Fibroblast of lung (primary cell): Measurements from ENCODE around the gene ATP5PB. TPM values are rescaled to one million over a fixed set of nuclear protein-coding genes. Genes with fewer than 3 reads are reported as not detected.
A peak's percentile ranks its signal among the peaks of the same experiment; 100 is the strongest.

Experiments used
- DNase-seq, 2 donors: peaks; one replicate each; pipeline versions ENCODE4 v3.0.0 to v3.0.0-alpha.2; 2010; ENCODE audit warnings: low read depth in 2 of 2
- H2AFZ ChIP-seq: 2 replicates; pipeline ENCODE4 v1.5.1; 2012; ENCODE audit warnings: low read length, control low read depth, inconsistent platforms
- H3K27ac ChIP-seq: 2 replicates; pipeline ENCODE4 v1.5.1; 2011; ENCODE audit warnings: low read length, control low read depth; ENCODE audit not compliant: insufficient read depth
- H3K27me3 ChIP-seq: 2 replicates; pipeline ENCODE4 v1.5.1; 2011; ENCODE audit warnings: mild to moderate bottlenecking, low read length; ENCODE audit not compliant: control insufficient read depth, insufficient read depth
- H3K36me3 ChIP-seq: 2 replicates; pipeline ENCODE4 v1.5.1; 2011; ENCODE audit warnings: low read length; ENCODE audit not compliant: control insufficient read depth, insufficient read depth
- H3K4me1 ChIP-seq: 2 replicates; pipeline ENCODE4 v1.5.1; 2011; ENCODE audit warnings: low read length; ENCODE audit not compliant: control insufficient read depth, insufficient read depth; ENCODE audit errors: extremely low read depth
- H3K4me2 ChIP-seq: 2 replicates; pipeline ENCODE4 v1.5.1; 2011; ENCODE audit warnings: low read length, control low read depth; ENCODE audit not compliant: insufficient read depth; ENCODE audit errors: extremely low read depth
- H3K4me3 ChIP-seq, 4 experiments: fragments of 200-600 bp in 1 of 4; sonication (generic) in 1 of 4; replicated peaks in 1 of 4; 2 replicates each; pipeline ENCODE4 v1.5.1; 2011 to 2016; ENCODE audit warnings: low read length in 4 of 4, low read depth in 3 of 4, mild to moderate bottlenecking in 3 of 4, control low read depth in 2 of 4, inconsistent platforms in 1 of 4, mixed read lengths in 1 of 4; ENCODE audit not compliant: insufficient read depth in 1 of 4; ENCODE audit errors: control extremely low read depth in 1 of 4
- H3K79me2 ChIP-seq: 2 replicates; pipeline ENCODE4 v1.5.1; 2012; ENCODE audit warnings: mild to moderate bottlenecking, low read length, inconsistent platforms; ENCODE audit not compliant: control insufficient read depth, insufficient read depth
- H3K9ac ChIP-seq: 2 replicates; pipeline ENCODE4 v1.5.1; 2011; ENCODE audit warnings: mild to moderate bottlenecking, low read length, control low read depth; ENCODE audit not compliant: insufficient read depth
- H3K9me3 ChIP-seq: 2 replicates; pipeline ENCODE4 v1.5.1; 2012; ENCODE audit warnings: low read depth, low read length; ENCODE audit not compliant: control insufficient read depth, insufficient read depth
- H4K20me1 ChIP-seq: 2 replicates; pipeline ENCODE4 v1.5.1; 2011; ENCODE audit warnings: low read length; ENCODE audit not compliant: control insufficient read depth, insufficient read depth; ENCODE audit errors: extremely low read depth
- EZH2 ChIP-seq: IDR thresholded peaks from 2 replicates; pipeline ENCODE4 v1.5.1; 2012; ENCODE audit warnings: low read length, control low read depth, mild to moderate bottlenecking; ENCODE audit errors: missing control alignments
- polyA plus RNA-seq, 2 donors: library from polyadenylated mRNA; depleted of rRNA in 1 of 2; stranded (reverse) in 1 of 2; unstranded in 1 of 2; fragments of >200 nt; gene quantifications; 2 replicates each; pipeline ENCODE4 v1.2.1, GENCODE V29; 2011 to 2012; ENCODE audit warnings: missing spikeins in 1 of 2
- total RNA-seq: library from RNA; depleted of rRNA; stranded (reverse); fragments of >200 nt; gene quantifications from 2 replicates; pipeline ENCODE4 v1.2.1, GENCODE V29; 2014
- TF ChIP-seq, protein P1 (sequence below), 2 donors: IDR thresholded peaks in 1 of 2; conservative IDR thresholded peaks in 1 of 2; 1 replicate in 1 of 2; 2 replicates in 1 of 2; pipeline ENCODE4 v1.5.1; 2011 to 2012; ENCODE audit warnings: low read length in 2 of 2, control low read depth in 1 of 2, inconsistent platforms in 1 of 2, low read depth in 1 of 2, mild to moderate bottlenecking in 1 of 2

The ATP5PB gene
- total and polyA plus RNA-seq, 2 donors (not counting 1 experiment from before 2014, with no cell fraction given), result 162 to 417 TPM

DNA sequence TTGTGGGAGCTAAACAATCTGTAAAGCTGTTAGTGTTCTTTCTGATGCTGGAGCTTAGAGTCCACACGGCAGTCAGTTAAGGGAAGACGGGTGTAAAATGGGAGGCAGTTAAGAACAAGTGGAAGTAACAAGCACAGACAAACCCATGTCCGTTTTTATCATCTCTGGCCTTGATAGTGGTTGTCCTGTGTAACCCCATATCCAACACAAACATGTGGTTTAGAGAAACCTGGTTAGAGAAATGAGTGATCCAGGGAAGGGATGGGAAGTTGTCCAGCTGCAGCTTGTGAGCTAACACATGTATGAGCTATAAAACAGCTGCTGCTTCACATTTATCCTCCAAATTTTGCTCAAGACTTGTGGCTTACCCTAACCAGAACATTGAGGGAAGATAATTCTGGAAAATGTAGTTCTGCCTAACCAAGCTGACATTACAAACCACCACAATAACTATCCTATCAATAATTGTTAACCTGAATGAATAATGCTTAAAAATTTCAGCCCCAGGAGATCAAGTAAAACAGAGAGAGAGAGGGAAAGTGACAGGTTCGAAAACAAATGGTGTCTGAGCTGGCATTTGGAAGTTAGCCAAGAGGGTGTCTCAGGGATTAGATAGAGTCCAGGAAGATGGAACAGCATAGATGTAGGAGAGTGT lies 13.9 kb downstream of the ATP5PB start:
- TF ChIP-seq, protein P1, sequence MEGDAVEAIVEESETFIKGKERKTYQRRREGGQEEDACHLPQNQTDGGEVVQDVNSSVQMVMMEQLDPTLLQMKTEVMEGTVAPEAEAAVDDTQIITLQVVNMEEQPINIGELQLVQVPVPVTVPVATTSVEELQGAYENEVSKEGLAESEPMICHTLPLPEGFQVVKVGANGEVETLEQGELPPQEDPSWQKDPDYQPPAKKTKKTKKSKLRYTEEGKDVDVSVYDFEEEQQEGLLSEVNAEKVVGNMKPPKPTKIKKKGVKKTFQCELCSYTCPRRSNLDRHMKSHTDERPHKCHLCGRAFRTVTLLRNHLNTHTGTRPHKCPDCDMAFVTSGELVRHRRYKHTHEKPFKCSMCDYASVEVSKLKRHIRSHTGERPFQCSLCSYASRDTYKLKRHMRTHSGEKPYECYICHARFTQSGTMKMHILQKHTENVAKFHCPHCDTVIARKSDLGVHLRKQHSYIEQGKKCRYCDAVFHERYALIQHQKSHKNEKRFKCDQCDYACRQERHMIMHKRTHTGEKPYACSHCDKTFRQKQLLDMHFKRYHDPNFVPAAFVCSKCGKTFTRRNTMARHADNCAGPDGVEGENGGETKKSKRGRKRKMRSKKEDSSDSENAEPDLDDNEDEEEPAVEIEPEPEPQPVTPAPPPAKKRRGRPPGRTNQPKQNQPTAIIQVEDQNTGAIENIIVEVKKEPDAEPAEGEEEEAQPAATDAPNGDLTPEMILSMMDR (conservative IDR thresholded peaks at IDR 0.05 in 1 of 2, IDR thresholded peaks at IDR 0.05 in 1 of 2; ENCODE audit: low read depth in 1 of 2, low read length in 2 of 2), result no peak
- TF ChIP-seq EZH2, result no peak
- Histone ChIP-seq H3K27ac (peak overlapping the region; percentile 38), H4K20me1 (no peaks in the 10 kb centered on the region), H3K4me1 (peaks cover 8% of the 10 kb centered on the region), H3K9me3 (no peaks in the 10 kb centered on the region), H3K36me3 (peaks cover 4% of the 10 kb centered on the region), H3K79me2 (no peaks in the 10 kb centered on the region), H2AFZ (no peak overlapping the region), H3K4me3 (no peak overlapping the region), H3K27me3 (no peaks in the 10 kb centered on the region), H3K4me2 (peak overlapping the region; percentile 51), H3K9ac (no peak overlapping the region)
- peak; percentile 79 to 89 for DNase-seq

DNA sequence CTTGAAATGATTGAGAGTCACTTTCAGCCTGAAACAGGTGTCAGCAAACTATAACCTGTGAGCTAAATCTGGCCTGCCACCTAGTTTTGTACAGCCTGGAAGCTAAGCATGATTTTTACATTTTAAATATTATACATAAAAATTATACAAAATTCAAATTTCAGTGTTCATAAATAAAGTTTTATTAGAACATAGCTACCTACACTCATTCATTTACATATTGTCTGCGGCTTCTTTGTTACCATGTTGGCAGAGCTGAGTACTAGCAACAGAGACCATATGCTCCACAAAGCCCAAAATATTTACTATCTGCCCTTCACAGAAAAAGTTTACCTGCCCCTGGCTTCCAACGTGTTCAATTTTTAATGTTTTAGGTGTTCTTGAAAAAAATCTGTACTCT lies 16.5 kb downstream of the ATP5PB start:
- no peaks in the 10 kb centered on the region for H4K20me1 ChIP-seq
- peaks cover 8% of the 10 kb centered on the region for H3K4me1 ChIP-seq
- H2AFZ ChIP-seq, result no peak overlapping the region
- no peaks in the 10 kb centered on the region for H3K27me3 ChIP-seq
- no peaks in the 10 kb centered on the region for H3K36me3 ChIP-seq
- TF ChIP-seq EZH2, result no peak
- TF ChIP-seq, protein P1 (conservative IDR thresholded peaks at IDR 0.05 in 1 of 2, IDR thresholded peaks at IDR 0.05 in 1 of 2; ENCODE audit: low read depth in 1 of 2, low read length in 2 of 2), result no peak
- H3K4me2 ChIP-seq, result no peak overlapping the region
- H3K9ac ChIP-seq, result no peak overlapping the region
- no peaks in the 10 kb centered on the region for H3K9me3 ChIP-seq
- no peak overlapping the region for H3K27ac ChIP-seq
- no peak for DNase-seq
- H3K4me3 ChIP-seq, result no peak overlapping the region
- H3K79me2 ChIP-seq, result no peaks in the 10 kb centered on the region

DNA sequence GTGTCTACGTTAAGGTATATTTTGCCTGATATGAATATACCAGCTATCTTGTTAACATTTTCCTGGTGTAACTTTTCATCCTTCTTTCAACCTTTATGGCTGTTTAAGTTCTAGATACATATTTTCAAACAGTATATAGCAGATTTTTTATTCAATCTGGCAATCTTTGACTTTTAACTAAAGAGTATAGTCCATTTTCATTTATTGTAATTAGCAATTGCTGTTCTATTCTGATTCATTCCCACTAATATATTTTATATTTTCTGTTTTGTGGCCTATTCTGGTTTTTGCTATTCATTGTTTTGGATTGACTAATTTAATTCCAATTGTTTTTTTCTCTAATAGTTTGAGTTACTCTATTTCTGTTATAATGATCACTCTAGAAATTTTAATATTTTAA lies 17.2 kb downstream of the ATP5PB start:
- peaks cover 8% of the 10 kb centered on the region for H3K4me1 ChIP-seq
- no peaks in the 10 kb centered on the region for H3K36me3 ChIP-seq
- H3K4me3 ChIP-seq, result no peak overlapping the region
- H2AFZ ChIP-seq, result no peak overlapping the region
- H3K4me2 ChIP-seq, result no peak overlapping the region
- H3K79me2 ChIP-seq, result no peaks in the 10 kb centered on the region
- no peak for DNase-seq
- H3K27ac ChIP-seq, result no peak overlapping the region
- TF ChIP-seq, protein P1 (conservative IDR thresholded peaks at IDR 0.05 in 1 of 2, IDR thresholded peaks at IDR 0.05 in 1 of 2; ENCODE audit: low read depth in 1 of 2, low read length in 2 of 2), result no peak
- no peak for TF ChIP-seq EZH2
- no peaks in the 10 kb centered on the region for H4K20me1 ChIP-seq
- H3K9ac ChIP-seq, result no peak overlapping the region
- H3K9me3 ChIP-seq, result no peaks in the 10 kb centered on the region
- H3K27me3 ChIP-seq, result no peaks in the 10 kb centered on the region
